AG09319 (cell line): ENCODE results near the gene CD300E.
"Not testable (repeated sequence)": the region's sequence is repeated elsewhere in the genome, so short reads cannot be mapped to it uniquely, and the experiment has no call there.

ENCODE experiments used
- DNase-seq: peaks from one replicate; pipeline ENCODE4 v3.0.0-alpha.2; 2010; ENCODE audit warnings: low read depth; ENCODE audit errors: extremely low read depth
- TF ChIP-seq, protein P1 (sequence below): IDR thresholded peaks from 2 replicates; pipeline ENCODE4 v1.5.1; 2011; ENCODE audit warnings: low read depth, mild to moderate bottlenecking, inconsistent platforms, low read length, moderate library complexity

The CD300E gene

DNA sequence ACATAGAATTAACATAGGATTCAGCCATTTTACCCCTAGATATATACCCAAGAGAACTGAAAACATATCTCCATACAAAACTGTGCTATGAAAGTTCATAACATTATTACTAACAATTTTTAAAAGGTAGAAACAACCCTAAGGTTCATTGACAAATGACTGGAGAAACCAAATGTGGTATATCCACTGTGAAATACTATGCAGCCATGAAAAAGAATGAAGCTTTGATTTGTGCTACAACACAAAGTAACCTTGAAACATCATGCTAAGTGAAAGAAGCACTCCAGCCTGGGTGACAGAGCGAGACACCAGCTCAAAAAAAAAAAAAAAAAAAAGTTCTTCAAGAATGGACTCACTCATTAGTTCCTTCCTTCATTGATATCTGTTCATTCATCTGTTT lies 32.0 kb downstream of the CD300E start:
- no peak for DNase-seq
- TF ChIP-seq, protein P1, sequence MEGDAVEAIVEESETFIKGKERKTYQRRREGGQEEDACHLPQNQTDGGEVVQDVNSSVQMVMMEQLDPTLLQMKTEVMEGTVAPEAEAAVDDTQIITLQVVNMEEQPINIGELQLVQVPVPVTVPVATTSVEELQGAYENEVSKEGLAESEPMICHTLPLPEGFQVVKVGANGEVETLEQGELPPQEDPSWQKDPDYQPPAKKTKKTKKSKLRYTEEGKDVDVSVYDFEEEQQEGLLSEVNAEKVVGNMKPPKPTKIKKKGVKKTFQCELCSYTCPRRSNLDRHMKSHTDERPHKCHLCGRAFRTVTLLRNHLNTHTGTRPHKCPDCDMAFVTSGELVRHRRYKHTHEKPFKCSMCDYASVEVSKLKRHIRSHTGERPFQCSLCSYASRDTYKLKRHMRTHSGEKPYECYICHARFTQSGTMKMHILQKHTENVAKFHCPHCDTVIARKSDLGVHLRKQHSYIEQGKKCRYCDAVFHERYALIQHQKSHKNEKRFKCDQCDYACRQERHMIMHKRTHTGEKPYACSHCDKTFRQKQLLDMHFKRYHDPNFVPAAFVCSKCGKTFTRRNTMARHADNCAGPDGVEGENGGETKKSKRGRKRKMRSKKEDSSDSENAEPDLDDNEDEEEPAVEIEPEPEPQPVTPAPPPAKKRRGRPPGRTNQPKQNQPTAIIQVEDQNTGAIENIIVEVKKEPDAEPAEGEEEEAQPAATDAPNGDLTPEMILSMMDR = no peak

DNA sequence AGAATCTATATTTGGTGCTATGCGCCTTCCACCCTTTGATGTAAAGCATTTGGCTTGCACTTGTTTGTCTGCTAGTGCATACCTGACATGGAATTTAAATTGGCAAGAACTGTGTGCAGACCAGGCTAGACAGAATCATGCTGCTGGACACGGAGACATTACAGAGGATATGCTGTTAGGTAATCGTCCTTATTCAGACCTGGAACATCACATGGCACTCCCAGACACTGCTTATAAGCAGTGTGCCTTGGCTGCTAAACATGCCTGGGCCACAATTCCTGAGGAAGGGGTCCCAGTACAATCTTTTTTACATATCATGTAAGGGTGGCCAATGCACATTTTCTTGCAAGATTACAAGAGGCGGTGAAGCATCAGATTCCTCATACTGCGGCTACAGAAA lies 37.8 kb downstream of the CD300E start:
- DNase-seq = no peak
- TF ChIP-seq, protein P1 = no peak

DNA sequence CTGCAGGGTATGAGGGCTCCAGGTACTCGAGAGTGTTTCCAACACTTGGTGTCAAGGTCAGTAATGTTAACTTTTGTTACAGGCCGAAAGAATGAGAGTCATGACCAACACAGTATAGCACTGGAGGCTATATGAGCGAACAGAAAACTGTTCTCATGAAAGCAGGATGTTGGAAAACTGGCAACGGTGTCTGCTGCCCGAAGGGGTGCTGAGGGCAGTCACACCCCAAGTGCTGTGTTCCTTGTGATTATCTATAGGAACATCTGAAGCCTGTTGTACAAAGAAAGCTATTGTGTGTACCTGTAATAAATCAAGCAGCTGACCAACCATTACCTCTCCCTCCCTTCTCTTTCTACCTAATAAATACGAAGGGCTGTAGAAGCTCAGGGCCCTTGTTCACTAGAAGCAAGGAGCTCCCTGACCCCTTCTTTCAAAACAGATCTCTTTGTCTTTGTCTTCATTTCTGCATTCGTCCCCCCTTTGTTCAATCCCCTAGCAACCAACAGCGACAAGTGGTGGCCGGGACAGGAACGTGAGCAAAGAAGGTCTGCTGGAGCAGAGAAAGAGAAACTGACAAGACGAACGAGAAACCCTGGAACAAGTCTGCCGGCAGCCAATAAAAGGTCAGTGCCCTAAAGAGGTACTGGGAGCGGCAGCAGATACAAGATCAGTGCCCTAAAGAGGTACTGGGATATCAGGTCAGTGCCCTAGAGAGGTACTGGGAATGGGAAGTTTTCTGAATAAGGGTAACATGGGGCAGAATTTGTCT lies 39.1 kb downstream of the CD300E start:
- no peak for DNase-seq
- TF ChIP-seq, protein P1 = no peak

- TF ChIP-seq, protein P1 = no peak
- DNase-seq = no peak
These were observed 40.9 kb downstream of the CD300E start for GRCh38 chr17:74582633-74583032.

DNA sequence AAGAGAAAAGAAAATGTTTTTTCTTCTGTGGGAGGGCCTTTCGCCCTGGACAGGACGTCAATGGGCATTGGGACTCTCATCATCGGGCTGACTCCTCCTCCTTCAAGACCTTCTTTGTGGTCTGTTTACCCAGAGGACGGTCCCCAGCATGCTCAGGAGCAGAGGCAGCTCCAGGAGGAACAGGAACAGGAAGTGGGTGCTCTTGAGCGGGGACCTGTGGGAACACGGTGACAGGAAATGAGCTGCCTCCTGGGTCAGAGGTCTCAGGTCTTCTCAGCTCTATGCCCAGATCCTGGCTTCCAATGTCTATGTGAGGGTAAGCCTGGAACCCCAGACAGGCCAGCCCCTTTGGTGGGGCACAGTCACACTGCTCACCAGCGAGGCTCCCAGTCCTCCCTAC lies 43.6 kb downstream of the CD300E start:
- TF ChIP-seq, protein P1 = no peak
- DNase-seq = no peak

DNA sequence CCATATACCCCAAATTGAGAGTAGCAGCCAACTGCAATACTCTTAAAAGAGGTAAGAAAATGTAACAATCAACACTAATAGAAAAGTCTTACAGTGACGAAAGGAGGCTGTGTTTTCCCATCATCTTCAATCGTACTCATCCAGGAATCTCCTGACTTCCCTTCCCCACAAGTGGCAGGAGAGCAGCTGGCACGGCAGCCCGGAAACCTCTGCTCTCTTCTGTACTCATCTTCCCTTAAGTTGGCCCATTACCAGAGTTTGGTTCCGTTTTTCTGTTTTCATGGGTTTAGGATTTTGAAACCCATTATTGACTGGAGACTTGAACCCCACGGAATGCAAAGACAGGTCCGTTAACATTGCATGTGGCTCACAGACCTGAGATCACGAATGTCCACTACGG lies 44.6 kb downstream of the CD300E start:
- DNase-seq = no peak
- TF ChIP-seq, protein P1 = no peak

- DNase-seq = no peak
- TF ChIP-seq, protein P1 = no peak
These were observed 48.9 kb downstream of the CD300E start for GRCh38 chr17:74574489-74575142.

DNA sequence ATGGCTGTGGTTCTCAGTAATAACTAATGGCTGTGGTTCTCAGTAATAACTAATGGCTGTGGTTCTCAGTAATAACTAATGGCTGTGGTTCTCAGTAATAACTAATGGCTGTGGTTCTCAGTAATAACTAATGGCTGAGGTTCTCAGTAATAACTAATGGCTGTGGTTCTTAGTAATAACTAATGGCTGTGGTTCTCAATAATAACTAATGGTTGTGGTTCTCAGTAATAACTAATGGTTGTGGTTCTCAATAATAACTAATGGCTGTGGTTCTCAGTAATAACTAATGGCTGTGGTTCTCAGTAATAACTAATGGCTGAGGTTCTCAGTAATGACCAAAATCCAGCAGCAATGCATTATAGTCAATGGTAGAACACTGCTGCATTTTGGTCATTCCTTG lies 49.9 kb downstream of the CD300E start:
- DNase-seq = not testable (repeated sequence)
